ENCODE data around the gene DYNC1I1.

The DYNC1I1 gene

DNA sequence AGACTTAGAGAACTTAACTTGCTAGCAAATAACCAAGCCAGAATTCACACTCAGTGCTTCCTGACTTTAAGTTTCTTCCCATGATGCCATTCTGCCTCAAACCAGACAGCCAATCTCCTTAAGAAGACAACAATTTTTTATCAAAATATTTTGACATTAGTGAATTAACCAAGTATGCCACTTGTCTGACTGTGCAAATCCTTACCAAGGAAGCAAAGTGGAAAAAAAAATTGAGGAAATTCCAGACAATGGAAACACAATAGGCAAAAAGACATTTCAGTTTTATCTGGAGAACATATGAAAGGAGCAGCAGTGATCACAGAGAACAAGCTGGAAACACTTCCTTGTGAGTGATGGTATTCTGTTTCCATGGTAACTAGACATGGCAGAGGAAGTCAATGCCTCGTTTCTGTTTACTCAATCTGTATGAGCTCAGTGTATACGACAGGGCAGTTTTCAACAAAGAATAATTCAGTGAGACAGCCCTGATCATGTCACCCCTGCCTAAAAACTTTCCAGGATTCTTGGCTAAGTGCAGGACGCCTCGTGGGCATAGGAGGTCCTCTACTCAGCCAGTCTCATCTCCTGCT, 114.2 kb downstream of the DYNC1I1 start:
- TF ChIP-seq CTCF (IDR thresholded peaks at IDR 0.05; ENCODE audit: extremely low read depth, missing control alignments): no peak
- no peak for DNase-seq (ENCODE audit: low spot score)

DNA sequence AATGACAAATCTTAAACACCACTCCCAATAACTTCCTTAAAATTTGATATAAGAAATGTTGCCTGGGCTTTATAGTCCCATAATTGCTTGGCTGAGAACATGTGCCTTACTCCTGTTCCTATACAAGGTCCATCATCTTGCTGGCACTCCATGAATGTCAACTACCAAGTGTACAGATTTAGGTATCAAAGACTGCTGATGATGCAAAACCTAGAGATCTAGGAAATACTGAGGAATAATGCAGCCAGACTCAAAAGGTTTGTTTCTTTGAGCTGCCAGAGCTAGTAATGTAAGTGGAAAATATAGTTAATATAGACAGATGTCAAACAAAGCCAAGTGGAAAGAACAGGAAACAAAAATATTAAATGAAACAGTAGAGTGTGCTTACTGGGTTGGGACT, 121.1 kb downstream of the DYNC1I1 start:
- no peak for DNase-seq (ENCODE audit: low spot score)
- no peak for TF ChIP-seq CTCF (IDR thresholded peaks at IDR 0.05; ENCODE audit: extremely low read depth, missing control alignments)

- no peak for TF ChIP-seq CTCF (IDR thresholded peaks at IDR 0.05; ENCODE audit: extremely low read depth, missing control alignments)
- DNase-seq (ENCODE audit: low spot score): no peak
These were observed 125.3 kb downstream of the DYNC1I1 start for GRCh38 chr7:95897557-95898251.

GRCh38 chr7:95899919-95900513, 127.7 kb downstream of the DYNC1I1 start:
- no peak for DNase-seq (ENCODE audit: low spot score)
- no peak for TF ChIP-seq CTCF (IDR thresholded peaks at IDR 0.05; ENCODE audit: extremely low read depth, missing control alignments)

DNA sequence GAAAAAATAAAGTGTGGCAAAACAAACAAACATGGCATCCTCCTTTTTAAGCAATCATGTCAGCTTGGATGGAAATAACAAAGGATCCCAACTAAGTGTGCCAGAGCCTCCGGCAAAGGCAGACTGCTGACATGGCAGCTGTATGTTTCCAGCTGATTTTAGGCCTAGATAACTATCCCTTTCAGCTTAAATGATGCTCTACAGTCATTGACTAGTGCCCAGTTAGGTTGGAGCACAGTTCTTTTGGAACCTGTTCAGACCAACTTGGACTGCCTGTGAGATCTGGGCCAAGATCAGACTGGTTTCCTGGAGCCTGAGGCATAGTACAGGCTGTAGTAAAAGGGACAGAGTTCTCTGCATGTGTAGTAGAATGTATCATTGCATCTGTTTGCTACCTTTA, 128.7 kb downstream of the DYNC1I1 start:
- no peak for DNase-seq (ENCODE audit: low spot score)
- no peak for TF ChIP-seq CTCF (IDR thresholded peaks at IDR 0.05; ENCODE audit: extremely low read depth, missing control alignments)

GRCh38 chr7:95904099-95904498, 131.7 kb downstream of the DYNC1I1 start:
- no peak for TF ChIP-seq CTCF (IDR thresholded peaks at IDR 0.05; ENCODE audit: extremely low read depth, missing control alignments)

GRCh38 chr7:95905167-95905566, 132.8 kb downstream of the DYNC1I1 start:
- no peak for DNase-seq (ENCODE audit: low spot score)
- TF ChIP-seq CTCF (IDR thresholded peaks at IDR 0.05; ENCODE audit: extremely low read depth, missing control alignments): no peak

More at GRCh38 chr7:95904099-95904498, 131.7 kb downstream of the DYNC1I1 start:
- DNase-seq (ENCODE audit: low spot score): no peak
